Measurements from ENCODE around the gene EVPL.
A peak's percentile ranks its signal among the peaks of the same experiment; 100 is the strongest.

The EVPL gene

GRCh38 chr17:76039121-76039520, 12.0 kb upstream of the EVPL start:
- peaks cover 55% of the 10 kb centered on the region for H3K36me3 Mint-ChIP-seq (ENCODE audit: low read depth)
- H3K4me1 Mint-ChIP-seq, result peaks cover 11% of the 10 kb centered on the region
- TF ChIP-seq CTCF (IDR thresholded peaks at IDR 0.05; ENCODE audit: unreplicated experiment in 3 of 3), result no peak
- H3K27me3 Mint-ChIP-seq (ENCODE audit: low read depth), result no peaks in the 10 kb centered on the region
- peak overlapping the region in 1 of 3 experiments; percentile 8 for H3K27ac Mint-ChIP-seq
- H3K9me3 Mint-ChIP-seq, result no peaks in the 10 kb centered on the region
- no peak overlapping the region for H3K4me3 Mint-ChIP-seq

DNA sequence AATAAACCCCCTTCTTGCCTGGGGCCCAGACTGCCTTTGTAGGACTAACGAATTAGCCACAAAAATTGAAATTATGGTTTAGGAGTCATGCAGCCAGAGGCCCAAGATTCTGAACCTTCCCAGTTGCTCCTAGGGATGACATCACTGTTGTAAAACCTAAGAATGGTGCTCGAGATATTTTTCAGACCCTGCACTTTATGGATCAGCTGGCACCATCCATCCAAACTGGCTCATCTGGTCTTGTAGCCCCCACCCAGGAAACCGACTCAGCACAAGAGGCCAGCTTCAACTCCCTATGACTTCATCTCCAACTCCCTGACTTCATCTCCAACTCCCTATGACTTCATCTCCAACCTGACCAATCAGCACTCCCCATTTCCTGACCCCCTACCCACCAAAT, 10.9 kb upstream of the EVPL start:
- H3K36me3 Mint-ChIP-seq (ENCODE audit: low read depth), result peaks cover 44% of the 10 kb centered on the region
- no peaks in the 10 kb centered on the region for H3K27me3 Mint-ChIP-seq (ENCODE audit: low read depth)
- H3K4me1 Mint-ChIP-seq, result peaks cover 11% of the 10 kb centered on the region
- H3K27ac Mint-ChIP-seq, result peak overlapping the region; percentile 1 to 51 (median 8)
- no peaks in the 10 kb centered on the region for H3K9me3 Mint-ChIP-seq
- no peak for TF ChIP-seq CTCF (IDR thresholded peaks at IDR 0.05; ENCODE audit: unreplicated experiment in 3 of 3)
- H3K4me3 Mint-ChIP-seq, result no peak overlapping the region

DNA sequence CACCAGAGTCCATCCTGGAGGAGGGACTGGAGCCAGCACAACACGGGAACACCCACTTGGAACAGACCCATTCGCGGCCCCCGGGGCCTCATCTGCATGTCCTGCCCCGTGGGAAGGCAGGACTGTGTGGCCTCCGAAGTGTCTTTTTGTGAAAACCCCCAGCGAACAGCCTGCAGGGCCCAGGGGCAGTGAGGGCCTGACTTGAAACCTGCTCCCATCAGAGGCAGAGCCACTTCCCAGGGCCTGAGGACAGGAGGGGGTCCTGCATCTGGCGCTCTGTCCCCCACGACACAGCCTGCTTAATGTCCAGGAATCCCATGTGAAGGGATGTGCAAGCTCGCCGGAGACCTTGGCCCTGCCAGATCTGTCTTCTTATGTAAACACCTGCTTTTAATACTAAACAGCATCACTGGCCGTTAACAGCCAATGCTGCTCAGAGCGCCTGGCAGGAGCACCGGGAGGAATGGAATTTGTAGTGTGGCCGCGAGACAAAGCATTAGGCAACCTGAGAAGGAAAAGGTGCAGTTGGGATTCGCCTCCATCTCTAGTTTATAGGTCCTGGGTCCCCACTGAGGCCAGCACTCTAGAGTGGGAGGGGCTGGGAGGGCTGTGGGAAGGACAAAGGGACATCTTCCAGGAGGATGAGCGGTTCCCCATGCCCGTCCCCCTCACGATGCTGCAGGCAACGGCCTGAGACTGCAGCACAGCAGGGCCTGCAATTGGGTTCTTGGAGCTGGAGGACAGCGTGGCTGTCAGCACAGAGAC, 9.6 kb upstream of the EVPL start:
- Mint-ChIP-seq H3K9me3 (no peaks in the 10 kb centered on the region), H3K4me3 (peak overlapping the region in 1 of 3 experiments; percentile 41), H3K27ac (peak overlapping the region; percentile 55 to 84 (median 59)), H3K27me3 (ENCODE audit: low read depth) (no peaks in the 10 kb centered on the region), H3K36me3 (ENCODE audit: low read depth) (peaks cover 37% of the 10 kb centered on the region), H3K4me1 (peaks cover 11% of the 10 kb centered on the region)
- no peak for TF ChIP-seq CTCF (IDR thresholded peaks at IDR 0.05; ENCODE audit: unreplicated experiment in 3 of 3)

DNA sequence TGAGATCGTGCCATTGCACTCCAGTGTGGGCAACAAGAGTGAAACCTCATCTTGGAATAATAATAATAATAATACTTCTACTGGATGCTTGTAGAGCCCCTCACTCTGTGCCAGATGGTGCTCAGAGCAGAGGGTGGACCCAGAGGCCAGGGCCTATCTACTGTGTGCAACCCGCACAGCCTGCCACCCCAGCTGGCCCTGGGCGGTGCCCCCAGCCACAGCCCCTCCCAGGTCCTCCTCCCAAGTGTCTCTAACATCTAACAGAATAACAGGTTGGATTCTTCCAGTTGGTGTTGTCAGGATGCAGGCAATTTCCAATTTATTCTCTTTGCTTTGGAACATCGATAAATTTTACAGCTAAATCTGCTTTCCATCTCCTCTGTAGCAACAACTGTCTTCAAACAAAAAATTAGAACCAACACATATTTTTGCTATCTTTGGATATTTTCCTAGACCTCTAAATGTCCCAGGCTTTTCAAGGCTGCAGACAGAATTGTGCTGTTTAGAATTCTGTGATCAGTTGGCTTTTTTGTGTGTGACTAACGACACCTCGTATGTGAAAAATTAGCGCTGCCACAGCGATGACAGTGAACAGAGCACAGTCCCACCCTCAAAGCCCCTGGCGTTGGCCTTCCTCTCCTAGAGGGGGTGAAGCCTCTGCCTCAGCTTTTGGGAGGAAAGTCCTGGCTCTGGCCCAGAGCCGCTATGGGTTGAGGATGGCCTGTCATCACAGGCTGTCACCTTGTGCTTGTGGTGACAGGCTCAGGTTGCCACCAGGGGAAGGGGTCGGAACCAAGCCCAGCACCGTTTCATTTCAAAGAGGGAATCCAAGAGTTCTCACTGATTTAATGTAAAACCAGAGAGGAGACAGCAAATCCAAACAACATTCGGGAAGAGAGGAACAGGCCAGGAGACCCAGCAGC, 7.6 kb upstream of the EVPL start:
- no peak for TF ChIP-seq CTCF (IDR thresholded peaks at IDR 0.05; ENCODE audit: unreplicated experiment in 3 of 3)
- H3K36me3 Mint-ChIP-seq (ENCODE audit: low read depth), result peaks cover 21% of the 10 kb centered on the region

GRCh38 chr17:76033139-76033538, 6.0 kb upstream of the EVPL start:
- Mint-ChIP-seq H3K27me3 (ENCODE audit: low read depth) (peaks cover 6% of the 10 kb centered on the region), H3K9me3 (no peaks in the 10 kb centered on the region)

More for the DNA sequence above, 7.6 kb upstream of the EVPL start:
- Mint-ChIP-seq H3K9me3 (no peaks in the 10 kb centered on the region), H3K27me3 (ENCODE audit: low read depth) (no peaks in the 10 kb centered on the region), H3K4me3 (no peak overlapping the region), H3K27ac (peak overlapping the region in 2 of 3 experiments; percentile 37 to 74), H3K4me1 (peaks cover 13% of the 10 kb centered on the region)

More at GRCh38 chr17:76033139-76033538, 6.0 kb upstream of the EVPL start:
- Mint-ChIP-seq H3K4me3 (no peak overlapping the region), H3K27ac (no peak overlapping the region), H3K36me3 (ENCODE audit: low read depth) (peaks cover 5% of the 10 kb centered on the region), H3K4me1 (peaks cover 17% of the 10 kb centered on the region)
- TF ChIP-seq CTCF (IDR thresholded peaks at IDR 0.05; ENCODE audit: unreplicated experiment in 3 of 3), result no peak
